ENCODE measurements around the gene SNTG2. TPM values are rescaled to one million over a fixed set of nuclear protein-coding genes. Genes with fewer than 3 reads are reported as not detected.

The SNTG2 gene
- total RNA-seq, 4 donors from 2014 or later, result 0.99 to 3.9 (median 2.3) TPM

DNA sequence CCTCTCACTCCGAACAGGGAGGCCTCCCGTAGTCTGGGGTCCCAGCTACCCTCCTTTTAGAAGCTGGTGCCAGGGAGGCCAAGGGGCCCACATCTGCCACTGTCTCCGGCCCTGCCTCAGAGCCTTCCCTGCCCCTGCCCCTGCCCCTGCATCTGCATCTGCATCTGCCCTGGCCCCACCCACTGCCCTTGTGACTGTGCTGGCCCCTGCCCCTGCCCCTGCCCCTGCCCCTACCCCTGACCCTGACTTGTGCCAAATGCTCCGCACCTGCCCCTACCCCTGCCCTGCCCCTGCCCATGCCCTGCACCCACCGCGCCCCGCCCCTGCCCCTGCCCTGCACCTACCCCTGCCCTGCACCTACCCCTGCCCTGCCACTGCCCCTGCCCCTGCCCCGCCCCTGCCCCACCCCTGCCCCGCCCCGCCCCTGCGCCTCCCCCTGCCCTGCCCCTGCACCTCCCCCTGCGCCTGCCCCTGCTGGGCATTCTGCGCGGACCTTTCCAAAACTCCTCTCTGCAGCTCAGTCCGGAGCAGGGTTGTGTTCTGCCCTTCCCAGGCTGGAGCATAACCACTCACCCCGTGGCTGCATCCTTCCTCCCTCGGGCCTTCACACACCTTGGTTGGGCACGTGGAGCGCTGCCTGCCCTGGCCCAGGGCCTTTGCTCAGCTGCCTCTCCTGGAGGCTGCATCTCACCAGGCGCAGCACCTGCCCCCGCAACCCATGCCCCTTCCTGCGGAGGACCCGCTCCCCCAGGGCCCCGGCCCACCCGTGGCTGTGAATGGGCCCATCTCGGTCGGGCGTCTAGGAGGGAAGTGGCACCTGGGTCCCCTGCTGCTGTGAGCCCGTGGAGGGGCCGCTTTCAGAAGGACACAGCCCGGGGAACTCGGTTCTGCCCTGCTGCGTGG lies 5.4 kb downstream of the SNTG2 start:
- TF ChIP-seq EP300 (IDR thresholded peaks at IDR 0.05), result no peak
- TF ChIP-seq, protein P1, sequence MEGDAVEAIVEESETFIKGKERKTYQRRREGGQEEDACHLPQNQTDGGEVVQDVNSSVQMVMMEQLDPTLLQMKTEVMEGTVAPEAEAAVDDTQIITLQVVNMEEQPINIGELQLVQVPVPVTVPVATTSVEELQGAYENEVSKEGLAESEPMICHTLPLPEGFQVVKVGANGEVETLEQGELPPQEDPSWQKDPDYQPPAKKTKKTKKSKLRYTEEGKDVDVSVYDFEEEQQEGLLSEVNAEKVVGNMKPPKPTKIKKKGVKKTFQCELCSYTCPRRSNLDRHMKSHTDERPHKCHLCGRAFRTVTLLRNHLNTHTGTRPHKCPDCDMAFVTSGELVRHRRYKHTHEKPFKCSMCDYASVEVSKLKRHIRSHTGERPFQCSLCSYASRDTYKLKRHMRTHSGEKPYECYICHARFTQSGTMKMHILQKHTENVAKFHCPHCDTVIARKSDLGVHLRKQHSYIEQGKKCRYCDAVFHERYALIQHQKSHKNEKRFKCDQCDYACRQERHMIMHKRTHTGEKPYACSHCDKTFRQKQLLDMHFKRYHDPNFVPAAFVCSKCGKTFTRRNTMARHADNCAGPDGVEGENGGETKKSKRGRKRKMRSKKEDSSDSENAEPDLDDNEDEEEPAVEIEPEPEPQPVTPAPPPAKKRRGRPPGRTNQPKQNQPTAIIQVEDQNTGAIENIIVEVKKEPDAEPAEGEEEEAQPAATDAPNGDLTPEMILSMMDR (IDR thresholded peaks at IDR 0.05), result no peak
- no peak for TF ChIP-seq POLR2A (IDR thresholded peaks at IDR 0.05)
- TF ChIP-seq POLR2AphosphoS5 (IDR thresholded peaks at IDR 0.05), result no peak
- Histone ChIP-seq H3K36me3 (no peaks in the 10 kb centered on the region), H3K27ac (no peak overlapping the region), H3K4me1 (peaks cover 3% of the 10 kb centered on the region), H3K27me3 (peaks cover 18% of the 10 kb centered on the region), H3K9me3 (no peaks in the 10 kb centered on the region), H3K4me3 (no peak overlapping the region)
- 86% methylated on average over 25 of the region's 33 CpGs for WGBS
- DNase-seq (ENCODE audit: low spot score in 2 of 2), result no peak

DNA sequence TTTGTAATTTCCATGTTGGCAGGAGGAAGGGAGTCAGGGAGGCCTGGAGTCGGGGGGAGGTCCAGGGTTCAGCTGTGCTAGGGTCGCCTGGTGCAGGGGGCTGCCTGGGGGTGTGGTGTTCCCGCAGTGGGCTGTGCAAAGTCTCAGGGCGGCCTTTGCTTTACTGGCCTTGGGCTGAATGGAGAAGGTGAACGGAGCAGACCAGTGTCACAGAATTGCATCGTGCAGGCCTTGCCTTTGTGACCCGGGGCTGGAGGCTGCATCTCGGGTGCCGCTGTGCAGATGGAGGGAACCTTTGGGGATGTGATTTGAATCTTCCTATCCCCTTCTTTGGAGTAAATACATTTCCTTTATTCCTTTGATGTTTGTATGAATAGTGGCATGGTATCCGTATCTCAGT lies 8.8 kb downstream of the SNTG2 start:
- TF ChIP-seq, protein P1 (IDR thresholded peaks at IDR 0.05), result no peak
- TF ChIP-seq POLR2A (IDR thresholded peaks at IDR 0.05) (no peak), POLR2AphosphoS5 (IDR thresholded peaks at IDR 0.05) (no peak), EP300 (IDR thresholded peaks at IDR 0.05) (no peak)
- no peaks in the 10 kb centered on the region for H3K36me3 ChIP-seq
- 86% methylated on average over 10 of the region's 10 CpGs for WGBS
- no peaks in the 10 kb centered on the region for H3K9me3 ChIP-seq
- H3K27ac ChIP-seq, result no peak overlapping the region
- H3K4me1 ChIP-seq, result no peaks in the 10 kb centered on the region
- peaks cover 2% of the 10 kb centered on the region for H3K27me3 ChIP-seq
- no peak overlapping the region for H3K4me3 ChIP-seq
- DNase-seq (ENCODE audit: low spot score in 2 of 2), result no peak

DNA sequence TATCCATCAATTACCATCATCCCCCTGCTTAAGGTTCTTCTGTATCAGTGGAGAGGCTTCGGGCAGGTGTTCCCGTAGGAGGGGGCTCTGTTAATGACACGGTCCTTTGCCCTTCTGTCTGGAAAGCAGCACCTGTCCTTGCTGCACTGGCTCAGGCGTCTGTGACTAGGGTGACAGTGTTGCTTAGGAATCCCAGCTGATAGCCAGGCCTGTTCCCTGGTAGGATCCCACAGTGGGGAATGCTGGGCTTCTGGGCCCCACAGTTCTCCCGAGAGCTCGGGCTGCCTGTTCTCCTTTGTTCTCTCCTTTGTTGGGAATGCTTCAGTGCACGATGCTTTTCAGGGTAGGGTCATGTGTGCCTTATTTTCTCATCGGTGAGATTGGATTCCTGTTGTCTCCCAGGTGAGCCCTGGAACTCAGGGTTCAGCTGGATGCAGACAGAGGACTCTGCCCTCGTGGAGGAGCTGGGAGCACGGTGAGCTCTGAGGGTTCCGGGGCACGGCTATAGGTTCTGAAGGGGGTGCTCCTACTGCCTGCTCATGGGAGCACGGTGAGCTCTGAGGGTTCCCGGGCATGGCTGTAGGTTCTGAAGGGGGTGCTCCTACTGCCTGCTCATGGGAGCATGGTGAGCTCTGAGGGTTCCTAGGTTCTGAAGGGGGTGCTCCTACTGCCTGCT lies 9.6 kb downstream of the SNTG2 start:
- TF ChIP-seq POLR2AphosphoS5 (IDR thresholded peaks at IDR 0.05) (no peak), EP300 (IDR thresholded peaks at IDR 0.05) (no peak), POLR2A (IDR thresholded peaks at IDR 0.05) (no peak)
- TF ChIP-seq, protein P1 (IDR thresholded peaks at IDR 0.05), result no peak
- H3K27ac ChIP-seq, result no peak overlapping the region
- H3K4me3 ChIP-seq, result no peak overlapping the region
- no peaks in the 10 kb centered on the region for H3K4me1 ChIP-seq
- no peaks in the 10 kb centered on the region for H3K36me3 ChIP-seq
- no peaks in the 10 kb centered on the region for H3K9me3 ChIP-seq
- no peak for DNase-seq (ENCODE audit: low spot score in 2 of 2)
- WGBS, result 82% methylated on average over 8 of the region's 14 CpGs
- H3K27me3 ChIP-seq, result peaks cover 2% of the 10 kb centered on the region

DNA sequence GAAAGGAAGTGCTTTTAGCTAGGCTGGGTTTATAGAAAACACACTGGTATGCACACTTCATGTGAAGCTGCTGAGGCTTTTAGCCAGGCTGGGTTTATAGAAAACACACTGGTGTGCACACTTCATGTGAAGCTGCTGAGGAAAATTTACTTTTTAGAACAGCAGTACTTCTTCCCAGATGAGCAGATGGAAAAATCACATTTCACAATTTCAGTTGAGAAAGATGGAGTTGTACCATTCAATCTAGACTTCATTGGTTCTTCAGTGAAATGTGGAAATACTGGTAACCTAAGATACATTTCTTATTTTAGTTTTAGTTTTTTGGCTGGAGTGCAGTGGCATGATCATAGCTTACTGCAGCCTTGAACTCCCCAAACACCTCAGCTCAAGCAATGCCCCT lies 11.1 kb downstream of the SNTG2 start:
- no peak overlapping the region for H3K27ac ChIP-seq
- TF ChIP-seq, protein P1 (IDR thresholded peaks at IDR 0.05), result no peak
- TF ChIP-seq POLR2A (IDR thresholded peaks at IDR 0.05) (no peak), POLR2AphosphoS5 (IDR thresholded peaks at IDR 0.05) (no peak)
- no peak overlapping the region for H3K4me3 ChIP-seq
- no peak for DNase-seq (ENCODE audit: low spot score in 2 of 2)
- H3K4me1 ChIP-seq, result no peaks in the 10 kb centered on the region
- no peaks in the 10 kb centered on the region for H3K9me3 ChIP-seq
- peaks cover 8% of the 10 kb centered on the region for H3K27me3 ChIP-seq
- H3K36me3 ChIP-seq, result no peaks in the 10 kb centered on the region

DNA sequence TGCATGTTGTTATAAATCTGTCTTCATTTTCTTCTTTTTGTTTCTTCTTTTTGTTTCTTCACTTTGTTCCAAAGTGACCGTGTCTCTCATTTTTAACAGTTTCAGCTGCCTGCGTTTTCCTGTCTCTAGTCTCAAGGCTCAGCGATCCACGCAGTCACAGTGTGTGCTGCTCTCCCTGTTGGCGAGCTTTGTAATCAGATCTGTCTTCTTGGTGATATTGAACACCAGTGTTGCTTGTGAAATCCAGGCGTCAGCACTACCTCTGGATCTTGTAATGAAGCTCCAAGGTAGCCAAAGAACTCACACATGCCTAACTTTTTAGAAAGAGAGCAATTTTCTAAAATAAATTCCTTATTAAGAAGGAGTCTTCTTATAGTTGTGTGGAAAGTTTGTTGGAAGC lies 13.2 kb downstream of the SNTG2 start:
- Histone ChIP-seq H3K36me3 (no peaks in the 10 kb centered on the region), H3K27ac (no peak overlapping the region), H3K4me1 (no peaks in the 10 kb centered on the region), H3K9me3 (no peaks in the 10 kb centered on the region), H3K27me3 (peaks cover 5% of the 10 kb centered on the region), H3K4me3 (no peak overlapping the region)
- 84% methylated on average over 6 of the region's 6 CpGs for WGBS
- TF ChIP-seq POLR2AphosphoS5 (IDR thresholded peaks at IDR 0.05) (no peak), EP300 (IDR thresholded peaks at IDR 0.05) (no peak), POLR2A (IDR thresholded peaks at IDR 0.05) (no peak)
- TF ChIP-seq, protein P1 (IDR thresholded peaks at IDR 0.05), result no peak
- DNase-seq (ENCODE audit: low spot score in 2 of 2), result no peak
